NCI-H187 treated with DMSO at 0.1 percent for 48 hours (cell line): ENCODE data around the gene FLRT2.

Source experiments
- DNase-seq: peaks from one replicate; lab custom pipeline; 2025; lab: John Stamatoyannopoulos, UW

FLRT2 gene

GRCh38 chr14:85596562-85596961 lies 66.6 kb downstream of the FLRT2 start:
- DNase-seq, result peak; percentile 77

- no peak for DNase-seq
Measured at GRCh38 chr14:85597701-85598100, 67.8 kb downstream of the FLRT2 start.

- DNase-seq, result no peak
Measured at GRCh38 chr14:85599939-85600338, 70.0 kb downstream of the FLRT2 start.

DNA sequence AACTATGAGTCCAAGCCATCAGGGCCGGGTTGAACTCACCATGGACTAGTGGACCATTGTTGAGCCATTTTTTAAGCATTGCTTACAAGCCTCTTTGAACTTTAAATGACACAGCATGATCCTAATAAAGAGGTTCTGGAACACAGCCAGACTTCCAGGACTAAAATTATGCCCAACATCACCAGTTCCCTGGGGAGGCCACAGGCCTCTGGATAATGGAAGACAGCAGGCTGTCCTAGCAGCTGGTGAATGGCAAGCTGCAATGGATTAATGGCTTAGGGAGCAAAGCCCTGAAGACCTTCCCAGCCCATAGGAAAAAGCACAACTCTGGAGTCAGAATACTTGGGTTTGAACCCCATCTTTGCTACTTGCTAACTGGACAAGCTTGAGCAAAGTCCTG lies 71.3 kb downstream of the FLRT2 start:
- DNase-seq, result peak; percentile 47

GRCh38 chr14:85601690-85602089 lies 71.7 kb downstream of the FLRT2 start:
- DNase-seq, result no peak

- no peak for DNase-seq
Measured at GRCh38 chr14:85602345-85602744, 72.4 kb downstream of the FLRT2 start.

DNA sequence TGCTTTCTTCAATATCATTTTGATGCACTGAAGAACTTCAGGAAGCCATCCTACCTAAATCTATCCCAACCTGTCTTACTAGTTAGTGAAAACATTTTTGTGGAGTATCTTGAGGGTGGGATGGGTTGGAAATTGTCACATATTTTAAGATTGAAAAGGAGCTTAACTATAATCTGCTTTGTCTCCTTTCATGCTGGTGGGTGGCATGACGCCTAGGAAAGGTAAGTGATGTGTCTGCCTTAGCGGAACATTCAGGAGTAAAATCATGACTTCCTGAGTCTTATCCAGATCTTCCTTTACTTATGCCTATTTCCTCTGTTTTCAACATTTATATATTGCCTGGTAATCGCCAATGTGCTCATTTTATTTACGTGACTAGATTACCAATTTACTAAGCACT lies 74.1 kb downstream of the FLRT2 start:
- DNase-seq, result no peak

GRCh38 chr14:85604714-85605113 lies 74.8 kb downstream of the FLRT2 start:
- no peak for DNase-seq

DNA sequence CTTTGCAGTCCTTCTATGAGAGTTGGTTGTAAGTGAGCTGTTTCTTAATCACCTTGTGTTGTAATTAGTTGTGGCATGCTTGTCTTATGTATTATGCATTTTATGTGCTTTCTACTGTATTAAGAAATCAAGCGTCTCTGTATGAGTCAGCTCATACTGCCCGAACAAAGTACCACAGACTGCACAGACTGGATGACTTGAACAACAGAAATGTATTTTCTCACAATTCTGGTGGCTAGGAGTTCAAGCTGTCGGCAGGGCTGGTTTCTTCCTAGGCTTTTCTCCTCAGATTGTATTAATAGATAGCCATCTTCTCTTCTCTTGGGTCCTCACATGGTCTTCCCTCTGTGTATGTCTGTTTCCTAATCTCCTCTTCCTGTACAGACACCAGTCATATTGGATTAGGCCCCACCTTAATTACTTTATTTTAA lies 77.7 kb downstream of the FLRT2 start:
- DNase-seq, result no peak

DNA sequence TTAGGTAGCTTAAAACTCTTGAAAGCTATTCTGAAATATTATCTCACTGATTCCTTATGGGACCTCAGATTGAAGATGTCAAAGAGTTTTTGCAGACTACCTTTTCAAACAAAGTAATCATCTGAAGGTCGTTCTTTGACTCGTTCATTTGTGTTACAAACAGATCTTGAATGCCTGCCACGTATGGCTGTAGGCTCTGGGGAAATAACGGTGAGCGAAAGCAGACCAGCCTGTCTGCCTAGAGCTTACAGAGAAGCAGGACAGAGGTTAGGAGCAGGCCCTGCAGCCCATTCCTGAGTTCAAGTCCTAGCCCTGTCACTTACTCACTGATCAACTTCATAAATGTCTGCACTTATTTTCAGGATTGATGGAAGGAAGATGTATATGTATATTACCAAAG lies 83.6 kb downstream of the FLRT2 start:
- DNase-seq, result no peak

GRCh38 chr14:85616386-85616885 lies 86.5 kb downstream of the FLRT2 start:
- no peak for DNase-seq

- no peak for DNase-seq
Measured at GRCh38 chr14:85616886-85617285, 86.9 kb downstream of the FLRT2 start.

GRCh38 chr14:85617791-85618190 lies 87.8 kb downstream of the FLRT2 start:
- DNase-seq, result no peak

- no peak for DNase-seq
Measured at GRCh38 chr14:85618390-85618789, 88.4 kb downstream of the FLRT2 start.

GRCh38 chr14:85618978-85619377 lies 89.0 kb downstream of the FLRT2 start:
- DNase-seq, result no peak

DNA sequence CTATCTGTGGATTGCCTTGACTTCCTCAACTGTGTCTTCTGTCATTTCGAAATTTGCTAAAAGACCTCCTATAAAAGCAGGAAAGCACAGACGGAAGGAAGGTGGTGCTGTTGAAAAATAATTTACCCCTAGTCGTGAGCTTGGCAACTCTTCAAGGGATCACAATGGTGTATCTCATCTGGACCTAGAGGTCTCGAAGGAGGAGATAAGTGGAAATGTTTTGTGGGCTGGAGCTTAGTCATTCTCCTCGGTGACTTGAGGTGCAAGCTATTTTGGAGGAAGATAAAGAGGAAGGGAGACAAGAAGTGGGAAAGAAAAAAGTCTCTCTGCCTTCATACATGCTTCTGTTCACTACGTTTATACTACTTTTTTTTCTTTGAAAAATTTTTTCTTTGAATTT lies 89.9 kb downstream of the FLRT2 start:
- DNase-seq, result no peak

GRCh38 chr14:85620947-85621346 lies 91.0 kb downstream of the FLRT2 start:
- no peak for DNase-seq

GRCh38 chr14:85622106-85622505 lies 92.2 kb downstream of the FLRT2 start:
- no peak for DNase-seq

DNA sequence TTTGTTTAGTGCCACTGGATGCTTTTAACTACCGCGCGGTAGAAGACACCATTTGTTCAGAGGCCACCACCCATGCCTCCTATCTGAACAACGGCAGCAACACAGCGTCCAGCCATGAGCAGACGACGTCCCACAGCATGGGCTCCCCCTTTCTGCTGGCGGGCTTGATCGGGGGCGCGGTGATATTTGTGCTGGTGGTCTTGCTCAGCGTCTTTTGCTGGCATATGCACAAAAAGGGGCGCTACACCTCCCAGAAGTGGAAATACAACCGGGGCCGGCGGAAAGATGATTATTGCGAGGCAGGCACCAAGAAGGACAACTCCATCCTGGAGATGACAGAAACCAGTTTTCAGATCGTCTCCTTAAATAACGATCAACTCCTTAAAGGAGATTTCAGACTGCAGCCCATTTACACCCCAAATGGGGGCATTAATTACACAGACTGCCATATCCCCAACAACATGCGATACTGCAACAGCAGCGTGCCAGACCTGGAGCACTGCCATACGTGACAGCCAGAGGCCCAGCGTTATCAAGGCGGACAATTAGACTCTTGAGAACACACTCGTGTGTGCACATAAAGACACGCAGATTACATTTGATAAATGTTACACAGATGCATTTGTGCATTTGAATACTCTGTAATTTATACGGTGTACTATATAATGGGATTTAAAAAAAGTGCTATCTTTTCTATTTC lies 93.2 kb downstream of the FLRT2 start:
- DNase-seq, result no peak

- DNase-seq, result no peak
Measured at GRCh38 chr14:85625925-85626585, 96.1 kb downstream of the FLRT2 start.

GRCh38 chr14:85634205-85634604 lies 104.3 kb downstream of the FLRT2 start:
- no peak for DNase-seq

DNA sequence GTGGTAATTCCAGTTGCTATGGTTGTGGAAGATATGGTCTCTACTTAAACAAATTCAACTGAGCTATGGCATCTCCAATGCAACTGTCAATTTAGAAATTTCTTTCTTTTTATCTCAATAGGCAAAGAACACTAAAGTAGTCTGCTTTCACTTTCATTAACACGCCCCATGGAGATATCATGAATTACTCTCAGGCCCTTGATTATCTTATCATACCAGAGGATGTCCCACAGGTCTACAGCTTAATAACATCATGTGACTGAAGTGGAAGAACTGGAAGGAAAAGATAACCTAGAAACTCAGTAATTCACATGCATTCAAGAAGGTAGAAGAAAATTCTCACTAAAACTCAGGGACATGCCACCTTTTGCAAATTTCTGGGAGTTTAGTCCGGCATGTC lies 114.3 kb downstream of the FLRT2 start:
- no peak for DNase-seq

DNA sequence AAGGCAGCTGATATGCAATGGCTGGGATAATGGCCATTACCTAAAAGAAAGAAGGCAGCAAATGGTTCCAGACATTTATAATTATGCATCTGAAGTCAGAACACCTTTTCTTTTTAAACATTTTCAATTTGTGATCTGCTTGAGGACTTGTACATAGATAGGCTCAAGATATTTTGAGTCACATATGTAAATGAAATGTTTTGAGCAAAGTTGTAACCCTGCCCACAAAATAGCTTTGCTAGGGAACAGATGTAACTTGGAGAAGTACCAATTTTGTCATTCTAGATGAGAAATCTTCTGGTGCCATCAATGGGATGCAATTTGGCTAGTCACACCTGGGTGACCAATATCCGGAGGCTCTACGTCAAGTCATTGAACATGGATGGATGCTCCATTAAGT lies 123.1 kb downstream of the FLRT2 start:
- DNase-seq, result no peak
